Bone marrow (tissue), 2 donors: ENCODE results near the gene MAF.

Experiments
- DNase-seq, 2 donors: peaks; one replicate each; lab custom pipeline; 2025; lab: John Stamatoyannopoulos, UW

The MAF gene

GRCh38 chr16:79600638-79601091, at the start of gene MAF:
TSS of gene MAF (minus strand) at chr16:79600737. CDS start at chr16:79599902, 835 bp downstream.
- DNase-seq: peak; percentile 60 to 73

GRCh38 chr16:79648826-79649225, 48.3 kb upstream of the MAF start:
- DNase-seq: no peak

GRCh38 chr16:79647586-79647985, 47.0 kb upstream of the MAF start:
- no peak for DNase-seq

GRCh38 chr16:79645701-79646100, 45.2 kb upstream of the MAF start:
- no peak for DNase-seq

- no peak for DNase-seq
Observed at GRCh38 chr16:79644971-79645667, 44.6 kb upstream of the MAF start.

- DNase-seq: no peak
Observed at GRCh38 chr16:79642652-79643051, 42.1 kb upstream of the MAF start.

- DNase-seq: no peak
Observed at GRCh38 chr16:79640513-79641360, 40.2 kb upstream of the MAF start.

- no peak for DNase-seq
Observed at GRCh38 chr16:79639576-79640311, 39.2 kb upstream of the MAF start.

GRCh38 chr16:79638386-79638785, 37.8 kb upstream of the MAF start:
- no peak for DNase-seq

- DNase-seq: no peak
Observed at GRCh38 chr16:79635488-79635887, 35.0 kb upstream of the MAF start.

GRCh38 chr16:79634298-79634697, 33.8 kb upstream of the MAF start:
- no peak for DNase-seq

- DNase-seq: no peak
Observed at GRCh38 chr16:79632289-79632688, 31.8 kb upstream of the MAF start.

- DNase-seq: no peak
Observed at GRCh38 chr16:79628988-79629387, 28.5 kb upstream of the MAF start.

GRCh38 chr16:79628501-79628975, 28.0 kb upstream of the MAF start:
- no peak for DNase-seq

- DNase-seq: no peak
Observed at GRCh38 chr16:79627092-79627491, 26.6 kb upstream of the MAF start.

- no peak for DNase-seq
Observed at GRCh38 chr16:79625738-79626137, 25.2 kb upstream of the MAF start.

- DNase-seq: no peak
Observed at GRCh38 chr16:79623824-79624223, 23.3 kb upstream of the MAF start.

GRCh38 chr16:79623062-79623461, 22.5 kb upstream of the MAF start:
- DNase-seq: no peak

- DNase-seq: no peak
Observed at GRCh38 chr16:79621027-79621426, 20.5 kb upstream of the MAF start.

- DNase-seq: peak in 1 of 2 donors; percentile 1
Observed at GRCh38 chr16:79618692-79619050, 18.1 kb upstream of the MAF start.

GRCh38 chr16:79618041-79618691, 17.6 kb upstream of the MAF start:
- DNase-seq: peak in 1 of 2 donors; percentile 35

- no peak for DNase-seq
Observed at GRCh38 chr16:79613009-79613408, 12.5 kb upstream of the MAF start.
